Endodermal cell (in vitro differentiated cells): ENCODE measurements around the gene LHFPL2. TPM values are rescaled to one million over a fixed set of nuclear protein-coding genes. Genes with fewer than 3 reads are reported as not detected.

Source experiments
- DNase-seq: peaks from one replicate; pipeline ENCODE4 v3.0.0-alpha.2; 2017
- H3K27ac ChIP-seq: 2 replicates; pipeline ENCODE4 v1.5.1; 2013; ENCODE audit warnings: mild to moderate bottlenecking, low read depth, low read length, moderate library complexity
- H3K27me3 ChIP-seq: 2 replicates; pipeline ENCODE4 v1.6.1; 2013; ENCODE audit warnings: mild to moderate bottlenecking, low read length, moderate library complexity; ENCODE audit not compliant: insufficient read depth, control insufficient read depth, poor library complexity, severe bottlenecking
- H3K36me3 ChIP-seq: 2 replicates; pipeline ENCODE4 v1.7.0; 2013; ENCODE audit warnings: mild to moderate bottlenecking, low read length, moderate library complexity; ENCODE audit not compliant: control insufficient read depth, insufficient read depth
- H3K4me1 ChIP-seq: one replicate; pipeline ENCODE4 v1.7.0; 2013; ENCODE audit warnings: low read length; ENCODE audit not compliant: control insufficient read depth, insufficient read depth
- H3K4me3 ChIP-seq: 2 replicates; pipeline ENCODE4 v1.5.1; 2013; ENCODE audit warnings: mild to moderate bottlenecking, low read length, moderate library complexity
- H3K9ac ChIP-seq: 2 replicates; pipeline ENCODE4 v1.6.1; 2013; ENCODE audit warnings: mild to moderate bottlenecking, low read length, moderate library complexity; ENCODE audit not compliant: poor library complexity, severe bottlenecking; ENCODE audit errors: extremely low read depth
- H3K9me3 ChIP-seq: 2 replicates; pipeline ENCODE4 v1.6.1; 2013; ENCODE audit warnings: mild to moderate bottlenecking, low read length, moderate library complexity; ENCODE audit not compliant: control insufficient read depth
- H3K27ac Mint-ChIP-seq: 2 replicates; pipeline ENCODE4 v1.8.0; 2020; ENCODE audit warnings: mixed read lengths
- H3K27me3 Mint-ChIP-seq: 2 replicates; pipeline ENCODE4 v1.8.0; 2021; ENCODE audit warnings: mild to moderate bottlenecking, mixed read lengths; ENCODE audit not compliant: insufficient read depth
- H3K36me3 Mint-ChIP-seq: 2 replicates; pipeline ENCODE4 v1.8.0; 2020; ENCODE audit warnings: low read depth, mixed read lengths
- H3K4me1 Mint-ChIP-seq: 2 replicates; pipeline ENCODE4 v1.8.0; 2020; ENCODE audit warnings: mixed read lengths
- H3K4me3 Mint-ChIP-seq: 2 replicates; pipeline ENCODE4 v1.8.0; 2020; ENCODE audit warnings: mild to moderate bottlenecking, moderate library complexity, mixed read lengths
- H3K9me3 Mint-ChIP-seq: 2 replicates; pipeline ENCODE4 v1.8.0; 2020; ENCODE audit warnings: mild to moderate bottlenecking, mixed read lengths
- WGBS, 2 experiments: methylation state at CpG; one replicate each; pipeline versions ENCODE4 v1.1.5 to v1.1.7; 2013; ENCODE audit warnings: missing lambda C conversion rate in 2 of 2, mixed read lengths in 1 of 2; ENCODE audit not compliant: insufficient coverage in 1 of 2, insufficient read length in 1 of 2; 5-methylcytosine and 5-hydroxymethylcytosine counted together
- total RNA-seq, 2 donors: library from RNA; stranded (reverse); fragmentation: NEBNext Ultra II Directional in 1 of 2; extraction: Animal tissue kit (Norgen Biotek cat#: 25700) in 1 of 2; gene quantifications; 2 replicates in 1 of 2; 3 replicates in 1 of 2; pipeline ENCODE4 v1.2.1, GENCODE V29; 2021
- TF ChIP-seq, protein P1 (sequence below): fragments of 200-600 bp; sonication (generic); conservative IDR thresholded peaks from 2 replicates; pipeline ENCODE4 v1.5.0; 2021; ENCODE audit warnings: antibody characterized with exemption, mild to moderate bottlenecking

Gene LHFPL2
- total RNA-seq, 2 donors from 2014 or later = 136 to 238 TPM

DNA sequence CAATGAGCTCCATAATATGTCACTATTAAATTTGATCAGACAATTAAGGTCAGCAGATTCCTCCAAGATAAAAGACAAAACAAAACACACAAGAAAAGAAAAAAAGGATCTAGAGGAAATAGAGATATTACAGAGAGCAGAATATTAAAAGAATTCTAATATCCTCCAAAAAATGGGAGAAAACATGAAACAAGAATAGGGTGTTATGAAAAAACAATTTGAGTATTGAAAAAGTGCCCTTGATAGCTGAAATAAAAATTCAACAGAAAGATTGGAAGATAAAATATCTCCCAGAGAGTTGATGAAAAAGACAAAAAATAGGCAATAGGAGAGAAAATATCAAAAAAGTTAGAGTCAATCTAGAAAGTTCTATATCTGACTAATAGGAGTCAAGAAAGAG, 44.8 kb upstream of the LHFPL2 start:
- H3K27me3 Mint-ChIP-seq = peaks cover 1% of the 10 kb centered on the region
- DNase-seq = no peak
- peaks cover 20% of the 10 kb centered on the region for H3K4me1 Mint-ChIP-seq
- TF ChIP-seq, protein P1, sequence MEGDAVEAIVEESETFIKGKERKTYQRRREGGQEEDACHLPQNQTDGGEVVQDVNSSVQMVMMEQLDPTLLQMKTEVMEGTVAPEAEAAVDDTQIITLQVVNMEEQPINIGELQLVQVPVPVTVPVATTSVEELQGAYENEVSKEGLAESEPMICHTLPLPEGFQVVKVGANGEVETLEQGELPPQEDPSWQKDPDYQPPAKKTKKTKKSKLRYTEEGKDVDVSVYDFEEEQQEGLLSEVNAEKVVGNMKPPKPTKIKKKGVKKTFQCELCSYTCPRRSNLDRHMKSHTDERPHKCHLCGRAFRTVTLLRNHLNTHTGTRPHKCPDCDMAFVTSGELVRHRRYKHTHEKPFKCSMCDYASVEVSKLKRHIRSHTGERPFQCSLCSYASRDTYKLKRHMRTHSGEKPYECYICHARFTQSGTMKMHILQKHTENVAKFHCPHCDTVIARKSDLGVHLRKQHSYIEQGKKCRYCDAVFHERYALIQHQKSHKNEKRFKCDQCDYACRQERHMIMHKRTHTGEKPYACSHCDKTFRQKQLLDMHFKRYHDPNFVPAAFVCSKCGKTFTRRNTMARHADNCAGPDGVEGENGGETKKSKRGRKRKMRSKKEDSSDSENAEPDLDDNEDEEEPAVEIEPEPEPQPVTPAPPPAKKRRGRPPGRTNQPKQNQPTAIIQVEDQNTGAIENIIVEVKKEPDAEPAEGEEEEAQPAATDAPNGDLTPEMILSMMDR = no peak
- Histone ChIP-seq H3K4me3 (peak overlapping the region; percentile 48), H3K9me3 (peaks cover 42% of the 10 kb centered on the region), H3K4me1 (peaks cover 13% of the 10 kb centered on the region), H3K27me3 (no peaks in the 10 kb centered on the region), H3K36me3 (no peaks in the 10 kb centered on the region), H3K9ac (no peak overlapping the region), H3K27ac (no peak overlapping the region)
- H3K27ac Mint-ChIP-seq = no peak overlapping the region
- no peak overlapping the region for H3K4me3 Mint-ChIP-seq
- peaks cover 47% of the 10 kb centered on the region for H3K9me3 Mint-ChIP-seq
- H3K36me3 Mint-ChIP-seq = peaks cover 16% of the 10 kb centered on the region

DNA sequence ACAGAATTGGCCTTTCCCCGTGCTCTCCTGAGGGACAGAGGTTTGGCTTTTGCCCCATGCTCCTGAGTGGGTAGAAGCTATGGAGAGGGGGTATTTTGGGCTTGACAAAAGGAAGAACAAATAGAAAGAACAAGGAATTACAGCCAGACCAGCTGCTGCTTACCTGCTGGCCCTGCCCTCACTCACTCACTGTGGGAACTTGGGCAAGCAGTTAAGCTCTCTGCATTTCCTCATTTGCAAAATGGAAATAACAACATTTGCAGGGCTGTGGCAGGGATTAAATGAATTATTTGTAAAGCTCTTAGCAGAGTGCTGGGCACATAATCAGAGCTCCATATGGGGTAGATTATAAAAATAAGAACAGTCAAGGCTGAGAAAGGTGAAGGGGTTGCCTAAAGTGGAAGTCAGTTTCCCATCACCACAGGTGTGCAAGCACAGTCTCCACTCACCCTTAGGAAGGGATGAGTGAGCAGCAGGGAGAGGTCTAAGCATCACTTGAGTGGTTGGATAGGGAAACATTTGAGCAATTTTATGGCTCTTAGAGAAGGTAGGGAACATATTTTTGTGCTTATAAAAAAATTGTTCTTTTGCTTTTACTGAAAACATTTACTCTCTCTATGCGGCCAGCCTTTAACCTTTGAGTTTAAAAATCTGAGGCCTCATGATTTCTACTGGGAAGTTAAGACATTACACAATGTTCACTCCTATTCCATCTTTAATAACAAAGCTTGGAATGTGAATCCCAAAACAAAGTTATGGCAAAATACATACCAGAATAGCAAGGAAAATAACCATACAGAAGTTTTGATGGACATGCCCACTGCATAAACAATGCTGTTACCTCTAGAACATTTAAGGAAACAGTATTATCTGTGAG, 42.8 kb upstream of the LHFPL2 start:
- WGBS, 2 experiments = 60 to 78% methylated on average over 2 of the region's 2 CpGs
- H3K36me3 ChIP-seq = no peaks in the 10 kb centered on the region
- H3K9ac ChIP-seq = no peak overlapping the region
- no peak overlapping the region for H3K27ac ChIP-seq
- peaks cover 20% of the 10 kb centered on the region for H3K4me1 Mint-ChIP-seq
- H3K27me3 ChIP-seq = no peaks in the 10 kb centered on the region
- H3K9me3 ChIP-seq = peaks cover 32% of the 10 kb centered on the region
- peaks cover 13% of the 10 kb centered on the region for H3K4me1 ChIP-seq
- H3K27me3 Mint-ChIP-seq = peaks cover 1% of the 10 kb centered on the region
- H3K36me3 Mint-ChIP-seq = peaks cover 19% of the 10 kb centered on the region
- H3K27ac Mint-ChIP-seq = peak overlapping the region; percentile 84
- H3K4me3 ChIP-seq = no peak overlapping the region
- peak; percentile 68 for DNase-seq
- no peak overlapping the region for H3K4me3 Mint-ChIP-seq
- TF ChIP-seq, protein P1 = no peak
- H3K9me3 Mint-ChIP-seq = peaks cover 57% of the 10 kb centered on the region

GRCh38 chr5:78690253-78690972, 41.8 kb upstream of the LHFPL2 start:
- peak overlapping the region; percentile 84 for H3K27ac Mint-ChIP-seq
- H3K27me3 ChIP-seq = no peaks in the 10 kb centered on the region
- H3K4me1 ChIP-seq = peaks cover 13% of the 10 kb centered on the region
- H3K27ac ChIP-seq = no peak overlapping the region
- H3K4me1 Mint-ChIP-seq = peaks cover 20% of the 10 kb centered on the region
- no peak overlapping the region for H3K4me3 Mint-ChIP-seq
- peak overlapping the region; percentile 44 for H3K4me3 ChIP-seq
- TF ChIP-seq, protein P1 = no peak
- no peaks in the 10 kb centered on the region for H3K36me3 ChIP-seq
- H3K27me3 Mint-ChIP-seq = peaks cover 1% of the 10 kb centered on the region
- 46 to 74% methylated on average over 3 to 4 of the region's 4 CpGs for WGBS, 2 experiments
- DNase-seq = peak; percentile 47
- H3K36me3 Mint-ChIP-seq = peaks cover 17% of the 10 kb centered on the region
- H3K9ac ChIP-seq = no peak overlapping the region
- peaks cover 53% of the 10 kb centered on the region for H3K9me3 Mint-ChIP-seq
- H3K9me3 ChIP-seq = peaks cover 23% of the 10 kb centered on the region
